Measurements from ENCODE around the gene SFN.
A peak's percentile ranks its signal among the peaks of the same experiment; 100 is the strongest.
"Not testable (repeated sequence)": the region's sequence is repeated elsewhere in the genome, so short reads cannot be mapped to it uniquely, and the experiment has no call there.

Gene SFN

DNA sequence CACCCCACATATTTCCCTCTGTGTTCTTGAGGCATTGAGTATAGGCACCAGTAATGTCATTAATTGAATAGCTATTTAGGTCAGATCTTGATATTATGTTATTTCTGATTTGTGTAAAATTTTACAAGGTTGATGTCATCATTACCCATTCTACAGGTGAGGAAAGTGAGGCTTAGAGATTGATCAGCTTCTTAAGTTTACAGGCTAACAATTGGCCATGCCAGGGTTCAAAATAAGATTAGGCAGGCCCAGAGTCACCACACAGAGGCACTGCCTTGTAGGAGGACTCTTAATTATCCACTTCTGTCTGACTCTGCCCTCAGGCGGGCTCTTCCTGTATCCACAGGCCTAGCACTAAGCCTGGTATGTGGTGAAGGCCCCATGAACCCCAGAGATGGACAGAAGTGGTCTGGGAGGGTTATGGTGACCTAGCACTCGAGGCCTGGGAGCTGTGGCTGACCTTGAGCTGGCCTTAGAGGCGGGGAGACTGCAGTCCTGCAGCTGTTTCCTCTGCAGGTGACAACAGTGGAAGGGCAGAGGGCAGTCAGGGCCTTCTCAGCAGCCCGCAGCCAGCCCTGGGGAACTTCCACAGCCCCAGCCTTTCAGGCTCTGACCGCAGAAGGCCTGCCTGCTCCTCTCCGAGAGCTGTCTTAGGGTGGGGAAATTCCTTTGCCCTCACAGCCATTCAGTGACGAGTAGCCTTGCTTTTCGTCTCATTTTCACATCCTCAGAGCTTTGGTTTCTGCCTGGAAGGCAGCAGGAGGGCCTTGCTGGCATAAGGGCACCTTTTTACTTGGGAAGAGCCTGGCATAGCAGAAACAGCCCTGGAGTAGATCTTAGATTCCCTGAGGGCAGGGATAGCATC is 24.2 kb upstream of the SFN start:
- DNase-seq, result no peak

DNA sequence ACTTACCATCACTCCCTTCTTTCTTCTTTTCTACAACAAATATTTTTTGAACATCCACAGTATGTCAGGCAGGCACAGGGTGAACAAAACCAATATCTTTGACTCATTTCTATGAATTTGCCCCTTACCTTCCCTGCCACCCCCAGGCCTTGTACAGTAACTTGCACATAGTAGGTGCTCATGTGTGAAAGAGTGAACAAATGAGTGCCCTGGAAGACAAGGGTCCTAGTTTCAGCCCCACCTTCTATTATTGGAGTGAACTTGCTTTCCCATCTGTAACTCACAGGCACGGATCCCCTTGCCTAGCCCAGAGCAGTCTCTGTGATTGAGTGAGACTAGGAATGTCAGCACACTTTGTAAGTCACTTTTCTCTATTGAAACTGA is 23.6 kb upstream of the SFN start:
- DNase-seq, result no peak

DNA sequence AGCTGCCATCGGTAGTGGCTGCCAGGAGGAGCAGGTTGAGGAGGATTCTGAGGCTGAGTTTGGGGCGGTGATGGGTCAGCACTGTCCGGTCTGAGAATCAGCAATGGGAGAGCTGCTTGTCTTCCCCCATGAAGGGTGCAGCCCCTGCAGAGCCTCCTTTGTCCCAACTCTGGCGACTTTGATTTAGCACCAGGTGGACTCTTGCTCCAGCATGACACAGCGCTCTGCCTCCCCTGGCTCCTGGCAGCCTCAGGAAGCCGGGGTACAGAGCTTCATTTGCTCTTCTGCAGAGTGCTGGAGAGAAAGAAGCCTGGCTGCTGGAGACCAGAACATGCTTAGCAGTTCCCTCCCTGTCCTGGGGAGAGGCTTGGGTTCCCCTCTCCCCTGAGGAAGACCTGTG is 23.2 kb upstream of the SFN start:
- no peak for DNase-seq

DNA sequence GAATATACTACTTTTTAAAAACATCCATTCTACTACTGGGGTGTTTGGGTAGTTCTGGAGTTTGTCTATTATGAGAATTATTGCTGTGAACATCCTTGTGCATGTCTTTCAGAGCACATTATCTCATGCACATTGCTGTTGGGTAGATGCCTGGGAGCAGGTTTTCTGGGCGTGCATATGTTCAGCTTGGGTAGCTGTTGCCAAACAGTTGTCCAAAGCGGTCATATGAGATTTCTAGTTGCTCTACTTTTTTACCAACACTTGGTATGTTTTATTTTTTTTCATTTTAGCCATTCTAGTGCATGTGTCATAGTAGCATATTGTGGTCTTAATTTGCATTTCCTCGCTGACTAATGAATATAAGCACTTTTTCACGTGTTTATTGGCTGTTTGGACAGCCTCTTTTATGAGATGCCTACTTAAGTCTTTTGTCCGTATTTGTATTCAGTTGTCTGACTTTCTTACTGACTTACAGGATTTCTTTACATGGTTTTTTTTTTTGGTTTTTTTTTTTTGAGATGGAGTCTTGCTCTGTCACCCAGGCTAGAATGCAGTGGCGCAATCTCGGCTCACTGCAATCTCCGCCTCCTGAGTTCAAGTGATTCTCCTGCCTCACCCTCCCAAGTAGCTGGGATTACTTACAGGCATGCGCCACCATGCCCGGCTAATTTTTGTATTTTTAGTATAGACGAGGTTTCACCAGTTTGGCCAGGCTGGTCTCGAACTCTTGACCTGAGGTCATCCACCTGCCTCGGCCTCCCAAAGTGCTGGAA is 18.3 kb upstream of the SFN start:
- no peak for DNase-seq

DNA sequence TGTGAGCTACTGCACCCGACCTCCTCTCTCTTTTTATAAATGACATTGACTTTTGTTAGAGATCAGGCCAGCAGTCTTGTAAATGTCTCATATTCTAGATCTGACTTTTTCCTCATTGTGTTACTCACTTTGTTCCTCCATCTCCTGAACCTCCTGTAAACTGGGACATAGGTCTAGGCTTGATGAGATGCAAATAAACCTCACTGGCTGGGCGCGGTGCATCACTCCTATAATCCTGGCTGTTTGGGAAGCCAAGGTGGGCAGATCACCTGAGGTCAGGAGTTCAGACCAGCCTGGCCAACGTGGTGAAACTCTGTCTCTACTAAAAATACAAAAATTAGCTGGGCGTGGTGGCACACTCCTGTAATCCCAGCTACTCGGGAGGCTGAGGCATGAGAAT is 15.1 kb upstream of the SFN start:
- DNase-seq, result not testable (repeated sequence)

DNA sequence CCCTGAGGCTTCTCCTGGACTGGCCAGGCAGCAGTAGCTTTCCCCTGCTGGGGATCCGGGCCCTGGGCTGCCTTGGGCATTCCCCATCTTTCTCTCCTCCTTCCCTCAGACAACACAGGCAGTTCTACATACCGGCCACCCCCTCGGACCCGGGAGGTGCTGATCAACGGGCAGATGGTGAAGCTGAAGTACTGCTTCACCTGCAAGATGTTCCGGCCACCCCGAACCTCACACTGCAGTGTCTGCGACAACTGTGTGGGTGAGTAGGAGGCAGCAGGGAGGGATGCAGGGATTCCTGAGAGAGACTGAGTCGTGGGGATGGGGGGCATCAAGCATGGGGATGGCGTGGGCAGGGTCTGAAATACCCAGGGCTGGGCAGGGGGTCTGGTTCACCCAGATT is 14.4 kb upstream of the SFN start:
- no peak for DNase-seq

DNA sequence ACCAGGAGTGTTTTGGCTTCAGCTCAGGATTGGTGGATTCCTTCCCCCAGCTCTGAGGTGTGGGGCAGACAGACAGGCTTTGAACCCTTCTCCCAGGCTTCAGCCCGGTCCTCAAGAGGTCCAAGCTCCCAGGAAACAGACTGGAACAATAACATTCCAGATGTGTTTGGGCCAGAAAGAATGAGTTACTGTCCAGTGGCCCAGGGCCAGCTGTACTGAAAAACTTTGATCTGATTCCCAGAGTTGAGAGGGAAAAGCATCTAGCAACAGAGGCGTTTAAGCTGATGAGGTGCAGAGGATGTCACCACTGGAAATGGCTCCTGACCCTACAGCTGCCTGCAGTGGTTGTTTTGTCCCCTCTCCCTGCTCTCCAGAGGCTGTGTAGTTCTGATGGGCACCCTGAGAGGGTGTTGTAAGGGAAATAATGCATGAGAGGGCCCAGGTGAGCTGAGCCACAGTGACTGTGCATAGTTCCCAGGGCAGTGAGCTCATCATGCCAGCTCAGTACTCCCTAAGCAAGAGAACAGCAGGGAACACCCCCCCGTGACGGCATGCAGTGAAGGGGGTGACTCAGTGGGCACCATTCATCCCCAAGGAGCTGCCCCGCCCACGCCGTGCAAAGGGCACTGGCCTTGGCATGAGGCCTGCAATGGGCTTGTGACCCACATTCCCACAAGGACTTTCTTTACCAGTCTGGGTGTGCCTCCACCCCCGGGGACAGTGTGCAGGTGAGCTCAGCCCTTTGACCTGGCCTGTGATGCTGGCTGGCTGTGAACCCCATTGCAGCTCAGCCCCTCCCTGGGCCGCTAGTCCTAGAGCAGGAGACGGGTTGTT is 13.8 kb upstream of the SFN start:
- DNase-seq, result peak in 3 of 58 donors; percentile 7 to 16 (median 8)

DNA sequence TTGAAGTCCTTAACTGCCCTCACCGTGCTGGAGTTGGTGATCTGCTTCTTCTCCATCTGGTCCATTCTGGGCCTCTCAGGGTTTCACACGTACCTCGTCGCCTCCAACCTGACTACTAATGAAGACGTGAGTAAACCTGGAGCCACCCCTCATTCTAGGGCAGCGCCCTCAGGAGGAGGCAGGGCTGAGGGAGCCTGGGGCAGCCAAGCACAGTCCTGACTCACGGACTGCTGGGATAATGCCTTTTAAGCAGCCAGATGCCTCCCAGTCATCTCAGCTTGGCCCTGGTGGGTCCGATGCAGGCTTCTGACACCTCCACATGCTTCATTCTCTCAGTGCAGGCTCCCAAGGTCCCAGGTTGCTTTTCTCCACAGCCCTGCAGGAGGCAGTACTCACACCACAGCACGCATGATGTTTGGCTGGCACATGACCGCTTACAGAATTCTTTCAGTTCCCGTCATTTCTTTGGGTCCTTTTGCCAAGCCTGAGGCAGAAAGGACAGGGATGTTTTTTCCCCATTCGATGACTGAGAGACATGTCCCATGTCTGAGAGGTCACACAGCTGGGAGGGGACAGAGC is 11.8 kb upstream of the SFN start:
- no peak for DNase-seq

DNA sequence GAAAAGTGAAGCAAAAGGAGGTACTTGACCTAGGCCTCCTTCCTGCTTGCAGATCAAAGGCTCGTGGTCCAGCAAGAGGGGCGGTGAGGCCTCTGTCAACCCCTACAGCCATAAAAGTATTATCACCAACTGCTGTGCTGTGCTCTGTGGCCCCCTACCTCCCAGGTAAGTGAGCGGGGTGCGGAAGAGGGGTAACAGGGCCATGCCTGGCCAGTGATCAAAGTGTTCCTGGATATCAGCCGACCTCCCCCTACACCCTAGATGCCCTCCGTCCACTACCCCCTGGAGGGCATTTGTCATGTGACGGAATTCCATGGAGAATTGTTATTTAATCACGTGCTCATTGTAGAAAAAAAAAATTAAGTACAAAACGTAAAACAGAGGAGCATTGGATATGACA is 10.2 kb upstream of the SFN start:
- no peak for DNase-seq

DNA sequence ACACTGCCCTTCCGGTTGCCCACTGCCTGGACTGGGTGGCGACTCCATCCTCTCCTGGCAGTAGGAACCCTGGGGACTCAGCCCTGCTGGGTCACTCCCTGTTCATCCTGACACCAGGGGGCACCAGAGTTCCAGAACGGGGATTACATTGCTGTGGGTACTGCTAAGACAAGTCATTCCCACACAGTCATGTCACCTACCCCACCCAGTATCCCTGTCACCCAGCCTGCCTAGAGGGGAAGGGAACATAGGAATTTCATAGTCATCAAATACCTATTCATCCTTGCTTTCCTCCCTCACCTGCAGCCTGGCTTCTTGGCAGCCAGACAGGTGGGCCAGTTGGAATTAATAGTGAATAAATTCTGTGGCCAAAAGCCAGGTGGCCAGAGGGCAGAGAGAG is 9.8 kb upstream of the SFN start:
- DNase-seq, result peak in 44 of 58 donors; percentile 10 to 81 (median 38)

DNA sequence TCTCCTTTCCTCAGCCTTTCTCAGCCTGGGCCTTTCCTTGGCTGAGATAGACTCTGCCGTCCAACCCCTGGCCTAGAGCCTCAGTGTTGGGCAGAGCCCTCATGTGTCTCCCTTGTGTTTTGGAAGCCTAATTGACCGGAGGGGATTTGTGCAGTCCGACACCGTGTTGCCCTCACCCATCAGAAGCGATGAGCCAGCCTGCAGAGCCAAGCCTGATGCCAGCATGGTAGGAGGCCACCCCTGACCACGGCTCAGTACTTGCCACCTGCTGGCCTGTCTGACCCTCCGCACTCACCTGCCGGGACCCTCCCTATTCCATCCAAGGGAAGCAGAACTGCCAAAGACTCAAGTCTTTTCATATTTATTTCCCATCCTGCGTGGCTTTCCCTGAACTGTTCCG is 9.3 kb upstream of the SFN start:
- no peak for DNase-seq

DNA sequence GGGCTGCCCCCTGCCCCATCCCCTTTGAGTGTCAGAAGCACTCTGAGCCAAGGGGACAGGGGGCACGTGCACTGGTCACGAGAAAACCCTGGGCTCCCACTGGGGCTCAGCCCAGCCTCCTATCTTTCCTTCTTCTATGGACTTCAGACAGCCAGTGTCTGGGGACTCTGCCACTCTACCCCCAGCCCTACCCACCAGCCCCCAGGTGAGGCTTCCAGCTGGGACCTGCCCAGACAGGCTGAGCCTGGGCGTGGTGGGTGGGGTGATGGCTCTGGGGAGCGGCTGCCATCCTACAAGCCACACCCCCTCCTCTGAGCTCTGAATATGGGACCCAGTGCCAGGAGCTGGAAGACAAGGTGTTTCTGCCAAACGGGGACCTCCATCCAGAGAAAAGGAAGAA is 8.0 kb upstream of the SFN start:
- DNase-seq, result no peak

DNA sequence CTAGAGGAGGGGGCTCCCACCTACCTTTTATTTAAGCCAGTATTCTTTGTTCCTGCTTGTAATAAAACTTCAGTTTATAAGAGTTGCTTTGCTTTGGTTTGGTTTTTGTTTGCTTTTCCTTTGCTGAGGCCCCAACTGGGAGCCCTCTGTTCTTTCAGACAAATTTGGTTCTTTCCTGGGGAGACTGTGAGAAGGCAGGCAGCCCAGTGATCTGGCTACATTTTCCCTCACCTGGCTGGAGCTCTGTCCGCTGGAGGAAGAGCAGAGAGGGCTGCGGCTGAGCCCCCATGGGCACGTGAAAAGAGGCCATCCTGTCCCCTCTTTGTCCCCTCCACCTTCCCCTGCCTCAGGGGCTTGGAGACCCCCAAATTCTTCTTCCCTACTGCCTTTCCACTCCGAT is 7.3 kb upstream of the SFN start:
- no peak for DNase-seq

DNA sequence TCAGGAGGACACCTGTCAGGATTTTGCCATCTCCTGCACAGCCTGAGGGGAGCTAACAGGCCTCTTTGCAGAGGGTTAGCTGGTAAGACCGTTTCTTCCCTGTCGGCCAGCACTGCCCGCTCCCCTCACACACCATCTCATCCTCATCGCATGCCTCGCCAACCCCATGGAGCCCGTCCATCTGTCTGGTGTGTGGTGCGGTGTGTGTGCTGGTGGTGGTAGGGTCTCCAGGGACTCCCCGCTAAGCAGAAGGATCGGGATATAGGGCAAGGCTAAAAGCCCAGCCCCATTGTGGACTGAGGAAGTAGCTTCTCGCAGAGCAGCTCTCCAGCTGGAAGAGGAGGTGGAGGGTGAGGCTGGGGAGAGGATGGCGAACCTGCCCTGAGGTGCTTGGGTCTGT is 6.8 kb upstream of the SFN start:
- DNase-seq, result no peak

DNA sequence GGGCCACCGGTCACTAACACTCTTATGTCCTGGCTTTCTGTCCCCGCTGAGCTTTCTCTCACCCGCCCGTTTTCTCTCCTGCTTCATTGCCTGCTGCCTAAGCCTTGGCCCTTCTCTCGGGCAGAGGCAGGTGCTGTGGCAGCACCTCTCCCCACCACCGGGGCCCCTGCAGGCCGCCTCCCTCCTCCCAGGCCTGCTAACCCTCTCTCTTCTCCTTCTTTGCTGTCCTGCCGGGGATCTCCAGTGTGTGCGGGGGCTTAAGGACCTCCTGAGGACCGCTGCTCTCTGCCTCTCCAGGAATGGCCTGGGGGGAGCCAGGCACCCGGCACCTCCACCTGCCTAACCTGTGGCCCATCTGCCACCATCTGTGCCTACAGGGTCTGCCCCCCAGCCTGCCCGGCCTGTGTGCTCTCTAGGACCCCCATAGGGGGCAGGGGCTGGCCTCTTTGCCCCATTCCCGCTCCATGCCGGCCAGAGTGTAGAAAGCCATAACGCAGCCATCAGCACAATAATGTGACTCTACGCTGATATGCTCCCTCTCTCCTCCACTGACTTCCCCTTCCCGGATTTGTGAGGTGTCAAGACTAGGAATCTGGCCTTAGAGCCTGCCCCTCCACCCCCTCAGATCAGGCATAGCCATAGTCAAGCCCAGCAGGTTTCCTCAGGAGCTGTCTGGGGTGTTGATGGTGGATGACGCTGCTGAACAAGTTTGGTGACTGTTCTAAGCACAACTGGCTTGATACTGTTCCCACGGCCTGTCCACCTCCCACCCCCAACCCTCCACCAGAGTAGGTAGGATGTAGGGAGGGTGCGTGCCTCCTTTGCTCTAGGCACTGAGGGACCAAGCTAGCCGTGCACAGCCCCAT is 6.1 kb upstream of the SFN start:
- no peak for DNase-seq

DNA sequence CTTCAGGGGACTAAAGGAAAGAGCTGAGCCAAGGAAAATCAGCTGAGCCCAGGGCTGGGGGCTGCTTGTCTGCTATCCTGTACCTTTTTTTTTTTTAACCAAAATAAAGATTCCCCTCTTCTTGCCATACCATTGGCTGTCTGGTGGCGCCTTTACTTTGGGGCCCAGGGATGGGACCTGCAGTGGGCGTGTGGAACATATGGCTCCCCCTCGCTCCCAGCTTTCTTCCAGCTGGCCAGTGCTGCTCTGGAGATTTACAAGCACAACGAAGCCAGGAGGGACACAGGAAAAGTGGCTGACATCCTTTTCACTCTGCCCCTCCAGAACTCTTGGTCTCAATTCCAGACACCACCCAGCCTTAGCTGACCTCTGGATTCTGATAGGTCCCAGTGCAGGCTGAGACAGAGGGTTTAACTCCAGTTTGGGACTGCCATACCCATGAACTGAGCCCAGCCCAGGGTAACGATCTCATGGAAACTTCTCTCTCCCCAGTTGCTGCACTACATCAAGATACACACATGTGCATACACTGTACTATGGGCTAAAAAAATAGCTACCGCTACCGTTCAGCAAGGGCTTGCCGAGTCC is 5.4 kb upstream of the SFN start:
- DNase-seq, result peak in 3 of 58 donors; percentile 20 to 32 (median 32)

DNA sequence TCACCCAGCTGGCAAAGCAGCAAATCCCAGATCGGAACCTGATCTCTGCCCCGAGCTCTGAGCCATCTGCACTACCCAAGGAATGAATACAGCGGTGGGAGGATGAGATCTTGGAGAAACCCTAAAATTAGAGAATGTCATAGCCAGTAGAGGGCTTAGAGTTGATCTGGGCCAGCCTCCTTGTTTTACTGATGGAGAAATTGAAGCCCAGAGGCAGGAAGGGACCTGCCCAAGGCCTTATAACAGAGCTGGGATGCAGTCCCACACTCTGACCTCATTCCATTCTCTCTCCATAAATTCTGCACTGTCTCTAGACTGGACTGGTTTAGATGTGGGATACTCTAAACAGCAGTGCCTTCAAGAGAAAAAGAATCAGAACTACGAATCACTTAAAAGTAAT is 4.8 kb upstream of the SFN start:
- DNase-seq, result no peak

DNA sequence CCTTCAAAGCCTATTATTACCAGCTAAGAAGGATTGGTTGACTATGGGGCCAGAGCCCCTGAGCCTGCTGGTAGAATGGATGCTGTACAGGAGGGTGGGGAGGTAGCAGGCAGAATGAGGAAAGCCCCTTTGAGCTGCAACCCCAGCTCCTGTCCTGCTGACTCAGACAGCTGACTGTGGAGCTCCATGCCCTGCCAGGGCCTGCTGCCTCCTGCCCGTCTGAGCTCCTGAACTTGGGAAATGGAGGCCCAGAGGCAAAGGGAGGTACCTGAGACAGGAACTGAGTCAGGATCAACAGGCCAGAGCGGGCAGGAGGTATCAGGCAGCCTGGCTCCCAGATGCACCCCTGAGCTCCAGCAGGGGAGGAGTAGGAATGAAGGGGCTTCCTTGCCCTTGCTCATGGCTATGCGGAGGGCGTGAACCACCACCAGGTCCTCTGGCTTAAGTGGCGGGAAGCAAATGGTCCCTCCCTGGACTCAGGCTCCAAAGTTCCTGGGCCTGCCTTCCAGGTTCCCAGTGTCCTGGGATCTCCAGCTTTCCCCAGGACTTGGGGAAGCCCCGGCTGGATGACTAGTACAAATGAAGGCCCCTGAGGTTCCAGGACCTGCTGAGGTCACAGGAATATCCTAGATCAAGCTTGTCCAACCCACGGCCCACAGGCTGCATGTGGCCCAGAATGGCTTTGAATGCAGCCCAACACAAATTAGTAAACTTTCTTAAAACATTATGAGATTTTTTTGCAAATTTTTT is 3.9 kb upstream of the SFN start:
- no peak for DNase-seq

DNA sequence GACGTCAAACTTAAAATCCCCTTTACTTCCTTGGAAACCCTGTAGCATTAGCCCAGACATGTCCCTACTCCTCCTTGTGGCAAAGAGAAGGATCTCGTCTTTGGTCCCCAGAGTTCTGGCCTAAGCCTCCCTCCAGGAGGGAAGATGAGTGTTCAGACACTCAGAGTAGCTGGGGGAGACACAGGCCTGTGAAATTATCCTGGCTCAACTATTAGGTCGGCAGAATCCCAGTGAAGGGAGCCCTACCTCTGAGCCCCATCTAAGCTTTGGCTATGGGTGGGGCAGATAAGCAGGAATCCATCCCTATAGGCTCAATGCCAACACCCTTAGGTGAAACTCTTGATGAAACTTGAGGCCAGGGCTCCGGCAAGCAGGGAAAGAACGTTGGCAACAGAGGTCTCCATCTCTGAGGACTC is 1.7 kb upstream of the SFN start:
- no peak for DNase-seq

Data from anterior cingulate cortex (tissue), 58 donors.